ENCODE data around the gene POP4.

POP4 gene

DNA sequence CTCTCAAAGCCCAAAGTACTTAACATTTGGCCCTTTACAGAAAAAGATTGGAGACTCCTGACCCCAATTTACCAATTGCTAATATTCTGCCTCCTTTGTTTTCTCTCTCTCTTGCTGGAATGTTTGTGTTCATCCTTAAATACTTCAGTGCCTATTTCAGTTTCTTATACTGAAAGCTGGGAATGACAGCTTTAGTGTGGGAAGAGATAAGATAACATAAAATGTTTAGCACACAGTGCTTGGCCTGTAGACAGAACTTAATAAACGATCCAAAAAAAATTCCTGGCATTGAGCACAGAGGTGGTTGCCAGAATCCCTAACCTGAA, 56.2 kb downstream of the POP4 start:
- no peak for DNase-seq (ENCODE audit: low read depth, low spot score)

DNA sequence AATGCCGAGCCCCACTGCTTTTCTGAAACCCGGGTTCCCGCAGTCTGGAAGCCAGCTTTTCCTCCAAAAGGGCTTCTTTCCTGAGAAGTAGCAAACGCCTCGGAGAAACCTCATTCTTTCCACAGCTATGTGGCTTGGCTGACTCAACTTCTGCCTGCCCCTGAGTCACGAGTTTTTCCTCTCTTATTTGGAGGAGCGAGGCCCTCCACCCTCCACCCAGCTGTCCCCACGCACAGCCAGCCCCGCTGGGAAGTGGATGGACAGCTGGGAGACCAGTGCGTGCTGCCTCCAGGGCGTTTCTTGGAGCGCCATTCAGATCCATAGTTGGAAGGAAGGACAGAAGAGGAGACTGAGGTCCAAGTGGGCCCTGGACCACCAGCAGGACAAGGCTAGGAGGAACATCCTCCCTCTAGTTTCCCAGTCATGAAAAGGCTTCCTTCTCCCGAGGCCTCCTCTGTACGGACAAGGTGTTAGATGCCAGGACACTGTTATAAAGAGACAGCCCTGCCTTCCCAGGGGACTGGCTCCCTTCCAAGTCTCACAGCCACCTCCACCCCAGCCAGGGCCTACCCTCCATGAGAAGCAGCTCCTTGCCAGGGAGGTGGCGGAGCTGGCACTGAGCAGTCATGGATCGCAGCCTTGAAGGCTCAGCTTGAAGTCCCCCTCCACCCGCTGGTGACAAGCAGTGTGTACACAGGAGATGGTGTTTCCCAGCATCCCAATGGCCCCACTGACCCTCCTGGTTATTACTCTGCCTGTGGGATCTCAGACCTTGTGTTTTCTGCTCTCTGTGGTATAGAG, 56.7 kb downstream of the POP4 start:
- no peak for DNase-seq (ENCODE audit: low read depth, low spot score)

DNA sequence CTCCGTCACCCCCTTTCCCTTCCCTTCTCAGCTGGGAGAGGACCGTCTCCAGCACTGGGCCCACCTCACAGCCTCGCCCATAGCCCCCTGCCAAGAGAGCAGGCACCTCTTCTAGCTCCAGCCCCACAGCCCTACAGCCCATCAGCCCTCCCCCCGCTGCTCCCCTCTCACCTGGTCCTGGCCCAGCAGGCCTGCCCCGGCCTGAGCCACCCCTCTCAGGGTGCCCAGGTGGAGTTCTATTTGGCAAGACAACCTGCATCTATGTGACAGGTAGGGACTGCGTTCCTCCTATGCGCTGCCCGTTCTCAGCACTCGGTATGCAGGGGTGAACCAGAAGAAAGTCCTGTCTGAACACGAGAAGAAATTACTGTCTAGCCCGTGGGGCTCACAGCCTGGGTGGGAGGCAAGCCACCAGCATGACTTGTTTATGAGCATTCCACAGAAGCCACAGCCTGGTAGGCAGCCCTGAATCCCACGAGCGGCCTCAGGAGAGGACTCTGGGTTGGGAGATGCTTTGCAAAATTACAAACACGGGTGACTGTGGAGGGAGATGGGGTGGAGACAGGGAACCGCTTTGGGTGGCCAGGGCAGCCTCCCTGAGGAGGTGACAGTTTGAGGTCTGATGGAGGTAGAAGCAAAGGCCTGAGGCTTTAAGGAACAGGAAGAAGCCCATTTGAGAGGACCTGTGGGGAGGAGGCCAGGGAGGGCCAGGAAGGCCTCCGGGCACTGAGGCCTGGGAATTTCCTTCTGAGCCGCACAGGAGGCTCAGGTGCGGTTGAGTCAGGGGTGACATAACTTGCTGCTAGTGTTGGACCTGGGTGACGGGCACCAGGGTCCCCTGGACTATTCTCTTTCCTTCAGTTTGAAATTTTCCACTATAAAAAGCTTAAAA, 58.0 kb downstream of the POP4 start:
- no peak for DNase-seq (ENCODE audit: low read depth, low spot score)

DNA sequence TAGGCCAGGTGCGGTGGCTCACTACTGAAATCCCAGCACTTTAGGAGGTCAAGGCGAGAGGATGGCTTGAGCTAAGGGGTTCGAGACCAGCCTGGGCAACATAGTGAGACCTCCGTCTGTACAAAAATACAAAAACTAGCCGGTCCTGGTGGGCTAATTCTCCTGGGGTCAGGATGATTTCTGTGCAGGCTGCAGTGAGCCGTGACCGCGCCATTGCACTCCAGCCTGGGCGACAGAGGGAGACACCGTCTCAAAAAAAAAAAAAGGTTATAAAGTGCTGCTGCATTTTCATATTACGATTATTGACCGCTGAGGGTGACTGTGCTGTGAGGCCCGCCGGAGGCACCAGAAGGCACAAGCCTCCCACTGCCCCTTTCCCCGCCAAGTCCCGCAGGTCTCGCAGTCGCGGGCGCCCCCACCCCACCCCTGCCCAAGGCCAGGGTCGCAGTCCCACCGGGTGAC, 58.7 kb downstream of the POP4 start:
- DNase-seq (ENCODE audit: low read depth, low spot score), result no peak

DNA sequence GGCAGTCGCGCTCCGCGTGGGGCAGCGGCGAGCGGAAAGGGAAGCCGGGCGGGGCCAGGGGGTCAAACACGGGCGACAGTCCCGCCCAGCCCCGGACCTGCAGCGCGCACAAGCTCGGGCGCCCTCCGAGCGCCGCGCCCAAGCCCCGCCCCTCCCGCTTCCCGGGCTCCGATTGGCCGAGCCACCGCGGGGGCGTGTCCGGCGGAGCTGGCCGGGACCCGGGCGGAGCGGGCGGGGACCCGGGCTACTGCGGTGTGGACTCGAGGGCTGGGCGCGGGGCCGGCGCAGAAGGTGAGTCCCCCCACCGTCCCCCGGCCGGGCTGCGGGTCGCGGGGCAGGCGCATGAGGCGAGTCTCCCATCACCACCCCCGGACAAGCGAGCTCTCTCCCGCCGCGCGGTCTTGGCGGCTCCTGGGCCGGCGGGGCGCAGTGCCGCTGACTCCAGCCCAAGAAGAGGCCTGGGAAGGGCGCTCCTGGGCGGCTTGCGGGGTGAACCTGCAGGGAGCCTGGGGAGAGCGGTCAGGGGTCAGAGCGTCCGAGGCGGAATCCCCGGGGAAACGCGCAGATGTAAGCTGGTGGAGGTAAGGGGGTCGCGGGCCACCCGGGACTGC, 59.2 kb downstream of the POP4 start, which contains the start of gene PLEKHF1:
TSS of gene PLEKHF1 (plus strand) at position 247 of the 611 bp plus-strand sequence. CDS start 8,379 bp downstream, outside the sequence.
- no peak for DNase-seq (ENCODE audit: low read depth, low spot score)

DNA sequence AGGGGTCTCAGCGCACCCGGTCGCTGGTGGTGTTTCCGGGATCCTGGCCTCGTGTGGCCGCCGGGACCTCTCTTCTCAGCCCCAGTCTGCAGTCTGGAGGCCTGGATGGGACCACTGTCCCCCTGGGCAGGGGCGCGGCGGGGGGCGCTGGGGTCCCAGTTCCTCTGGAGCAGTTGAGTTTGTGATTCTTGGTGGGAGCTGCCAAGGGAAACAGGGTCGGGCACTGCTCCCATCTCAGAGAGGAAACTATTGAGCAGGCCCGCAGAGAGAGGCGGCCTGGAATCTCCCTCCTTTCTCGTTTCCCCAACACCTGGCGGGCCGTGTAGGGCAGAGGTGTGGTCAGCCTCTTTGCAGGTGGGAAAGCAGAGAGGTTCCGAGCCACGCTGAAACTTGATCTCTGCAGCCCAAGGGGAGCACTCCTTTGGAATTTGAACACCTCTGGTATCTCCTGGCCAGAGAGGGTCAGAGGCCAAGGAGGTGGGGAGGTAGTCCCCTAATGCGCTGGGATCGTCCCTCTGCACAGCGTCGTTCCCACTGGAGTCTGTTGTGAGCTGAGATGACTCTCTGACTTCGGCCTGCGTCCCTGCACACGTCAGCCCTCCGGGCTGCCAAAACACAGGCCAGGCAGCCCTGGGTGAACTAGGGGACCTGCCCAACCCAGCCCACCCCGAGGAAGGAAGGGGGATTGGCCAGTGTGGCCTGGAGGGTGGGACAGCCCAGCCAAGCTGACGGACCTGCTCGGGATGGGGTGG, 59.9 kb downstream of the POP4 start:
- peak; percentile 68 for DNase-seq (ENCODE audit: low read depth, low spot score)

Measured in iPS DF 19.7 (cell line).